ENCODE data around the gene RGS9BP. TPM values are rescaled to one million over a fixed set of nuclear protein-coding genes. Genes with fewer than 3 reads are reported as not detected.

RGS9BP gene
- total and polyA plus RNA-seq, 3 donors from 2014 or later = 0.58 to 2.4 (median 0.94) TPM

GRCh38 chr19:32717496-32717895, 41.8 kb downstream of the RGS9BP start:
- Histone ChIP-seq H3K4me3 (no peak overlapping the region), H3K27ac (no peak overlapping the region), H3K36me3 (ENCODE audit: low read depth, missing control alignments) (no peaks in the 10 kb centered on the region), H3K9me3 (no peaks in the 10 kb centered on the region), H3K27me3 (no peaks in the 10 kb centered on the region), H3K4me1 (no peaks in the 10 kb centered on the region)
- TF ChIP-seq POLR2A (IDR thresholded peaks at IDR 0.05) (no peak), CTCF (IDR thresholded peaks at IDR 0.05) (no peak)
- intact Hi-C loops (cut with DNase I; ENCODE audit: low total_unique reads) = no loop called here
- DNase-seq = no peak
- 54 to 60% methylated on average over 5 of the region's 5 CpGs for WGBS, 2 donors

- WGBS, 2 donors = 89 to 90% methylated on average over 7 of the region's 7 CpGs
- Histone ChIP-seq H3K4me3 (no peak overlapping the region), H3K4me1 (no peaks in the 10 kb centered on the region), H3K27ac (no peak overlapping the region), H3K27me3 (no peaks in the 10 kb centered on the region), H3K9me3 (no peaks in the 10 kb centered on the region), H3K36me3 (ENCODE audit: low read depth, missing control alignments) (no peaks in the 10 kb centered on the region)
- intact Hi-C loops (cut with DNase I; ENCODE audit: low total_unique reads) = no loop called here
- TF ChIP-seq CTCF (IDR thresholded peaks at IDR 0.05) (no peak), POLR2A (IDR thresholded peaks at IDR 0.05) (no peak)
- no peak for DNase-seq
These were observed 42.6 kb downstream of the RGS9BP start for GRCh38 chr19:32718286-32718685.

GRCh38 chr19:32719611-32720059, 44.0 kb downstream of the RGS9BP start, which contains the start of gene TDRD12:
TSS of gene TDRD12 (plus strand) at chr19:32719767. CDS start at chr19:32720073, 306 bp downstream.
- no peaks in the 10 kb centered on the region for H3K27me3 ChIP-seq
- no peaks in the 10 kb centered on the region for H3K4me1 ChIP-seq
- TF ChIP-seq CTCF (IDR thresholded peaks at IDR 0.05) (peak in 2 of 3 experiments; percentile 18 to 46), POLR2A (IDR thresholded peaks at IDR 0.05) (no peak)
- DNase-seq = peak; percentile 78
- H3K27ac ChIP-seq = no peak within 1 kb of the TSS
- no peaks in the 10 kb centered on the region for H3K9me3 ChIP-seq
- peak within 1 kb of the TSS; percentile 44 for H3K4me3 ChIP-seq
- WGBS, 2 donors = 66 to 94% methylated on average over 4 to 43 of the region's 44 CpGs
- H3K36me3 ChIP-seq (ENCODE audit: low read depth, missing control alignments) = no peaks in the 10 kb centered on the region
- intact Hi-C loops (cut with DNase I; ENCODE audit: low total_unique reads) = no loop called here

- no peaks in the 10 kb centered on the region for H3K9me3 ChIP-seq
- WGBS, 2 donors = 52 to 82% methylated on average over 9 to 19 of the region's 22 CpGs
- intact Hi-C loops (cut with DNase I; ENCODE audit: low total_unique reads) = no loop called here
- H3K4me3 ChIP-seq = peak overlapping the region; percentile 7 to 44
- no peak overlapping the region for H3K27ac ChIP-seq
- no peaks in the 10 kb centered on the region for H3K36me3 ChIP-seq (ENCODE audit: low read depth, missing control alignments)
- no peaks in the 10 kb centered on the region for H3K27me3 ChIP-seq
- TF ChIP-seq CTCF (IDR thresholded peaks at IDR 0.05) (no peak), POLR2A (IDR thresholded peaks at IDR 0.05) (no peak)
- DNase-seq = peak; percentile 21
- H3K4me1 ChIP-seq = no peaks in the 10 kb centered on the region
These were observed 44.7 kb downstream of the RGS9BP start for GRCh38 chr19:32720216-32720935.

- H3K4me3 ChIP-seq = peak overlapping the region; percentile 7 to 41
- DNase-seq = no peak
- H3K4me1 ChIP-seq = no peaks in the 10 kb centered on the region
These were observed 45.2 kb downstream of the RGS9BP start for GRCh38 chr19:32720936-32721250.

More at GRCh38 chr19:32720936-32721250, 45.2 kb downstream of the RGS9BP start:
- 44 to 79% methylated on average over 16 to 22 of the region's 22 CpGs for WGBS, 2 donors
- TF ChIP-seq POLR2A (IDR thresholded peaks at IDR 0.05) = no peak
- no peak for TF ChIP-seq CTCF (IDR thresholded peaks at IDR 0.05)
- Histone ChIP-seq H3K36me3 (ENCODE audit: low read depth, missing control alignments) (no peaks in the 10 kb centered on the region), H3K27me3 (no peaks in the 10 kb centered on the region), H3K27ac (no peak overlapping the region), H3K9me3 (no peaks in the 10 kb centered on the region)
- intact Hi-C loops (cut with DNase I; ENCODE audit: low total_unique reads) = no loop called here
